C4-2B (cell line): ENCODE data around the gene SLAMF9.

Experiments
- CTCF ChIP-seq: fragments of 450-650 bp; conservative IDR thresholded peaks from 2 replicates; pipeline ENCODE4 v1.5.1; 2017; ENCODE audit warnings: mild to moderate bottlenecking
- ZFX ChIP-seq: fragments of 450-650 bp; IDR thresholded peaks from 2 replicates; pipeline ENCODE4 v1.6.1; 2017

- TF ChIP-seq CTCF, result no peak
- TF ChIP-seq ZFX, result no peak
Observed at GRCh38 chr1:159935719-159936272, 18.2 kb downstream of the SLAMF9 start.
